Heart left ventricle (tissue), 13 donors: ENCODE measurements around the gene CHRNE.

Source experiments
- POLR2A ChIP-seq, 2 donors: fragments of 450-650 bp; IDR thresholded peaks; one replicate each; pipeline ENCODE4 v1.6.1; 2017; ENCODE audit warnings: antibody characterized with exemption in 2 of 2, mild to moderate bottlenecking in 2 of 2, moderate library complexity in 2 of 2
- TF ChIP-seq, protein P1 (sequence below), 12 donors: fragments of 200-600 bp; sonication (generic) in 4 of 12; IDR thresholded peaks; one replicate each; pipeline versions ENCODE4 v1.5.0 to v1.8.0; 2018 to 2022; ENCODE audit warnings: antibody characterized with exemption in 12 of 12, mild to moderate bottlenecking in 5 of 12
- donor health status: ischemic (EF 13 %, LVEDD 7.1; RV severe dilation, severe dysfunction).
- donor health status: DM: no; HTN: yes; CAD: no.
- donor health status: DM: no; HTN: no; CAD: no.
- donor health status: ischemic (EF 25% LVEDD 6.9; RV normal size, moderate dysfunction).
- donor health status: ischemic (EF 25% LVEDD 5.7; RV mildly dilated, moderate dysfunction).
- donor health status: ischemic (EF 35%, LVEDD 5.7; RV mildly dilated, moderate dysfunction).
- donor health status: nonischemic (EF 11% LVEDD 7.7; RV severe dilation, severe dysfunction).
- donor health status: DM: yes; HTN: yes; CAD: no.
- donor health status: PGD.
- donor health status: ischemic (EF 29% LVEDD 5.4; RV normal size, mild dysfunction).
- donor health status: nonischemic (EF 23%, LVEDD 6.1; RV moderate dilation, normal function).

DNA sequence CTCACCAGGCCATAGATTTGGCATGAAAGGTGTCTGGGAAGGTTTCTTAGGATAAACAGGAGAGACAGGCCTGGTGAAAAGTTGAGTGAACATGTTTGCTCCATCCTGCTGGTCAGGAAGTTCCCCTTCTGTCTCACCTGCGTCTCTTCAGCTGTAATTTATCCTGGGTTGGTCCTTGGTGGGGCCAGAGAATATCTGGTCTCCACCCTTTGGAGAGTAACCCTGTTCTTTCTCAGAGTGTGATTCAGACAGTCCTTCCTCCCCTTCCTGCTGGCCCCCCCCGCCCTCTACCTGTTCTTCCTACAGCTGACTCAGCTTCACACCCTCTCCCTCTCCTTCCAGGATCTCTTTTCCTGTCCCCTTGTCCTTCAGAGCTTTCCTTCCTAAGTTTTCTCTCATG, 52.7 kb downstream of the CHRNE start:
- TF ChIP-seq, protein P1, sequence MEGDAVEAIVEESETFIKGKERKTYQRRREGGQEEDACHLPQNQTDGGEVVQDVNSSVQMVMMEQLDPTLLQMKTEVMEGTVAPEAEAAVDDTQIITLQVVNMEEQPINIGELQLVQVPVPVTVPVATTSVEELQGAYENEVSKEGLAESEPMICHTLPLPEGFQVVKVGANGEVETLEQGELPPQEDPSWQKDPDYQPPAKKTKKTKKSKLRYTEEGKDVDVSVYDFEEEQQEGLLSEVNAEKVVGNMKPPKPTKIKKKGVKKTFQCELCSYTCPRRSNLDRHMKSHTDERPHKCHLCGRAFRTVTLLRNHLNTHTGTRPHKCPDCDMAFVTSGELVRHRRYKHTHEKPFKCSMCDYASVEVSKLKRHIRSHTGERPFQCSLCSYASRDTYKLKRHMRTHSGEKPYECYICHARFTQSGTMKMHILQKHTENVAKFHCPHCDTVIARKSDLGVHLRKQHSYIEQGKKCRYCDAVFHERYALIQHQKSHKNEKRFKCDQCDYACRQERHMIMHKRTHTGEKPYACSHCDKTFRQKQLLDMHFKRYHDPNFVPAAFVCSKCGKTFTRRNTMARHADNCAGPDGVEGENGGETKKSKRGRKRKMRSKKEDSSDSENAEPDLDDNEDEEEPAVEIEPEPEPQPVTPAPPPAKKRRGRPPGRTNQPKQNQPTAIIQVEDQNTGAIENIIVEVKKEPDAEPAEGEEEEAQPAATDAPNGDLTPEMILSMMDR (IDR thresholded peaks at IDR 0.05): no peak
- TF ChIP-seq POLR2A (IDR thresholded peaks at IDR 0.05): no peak
